Nephron (organoid): ENCODE data around the gene PNCK.
"Not testable (repeated sequence)": the region's sequence is repeated elsewhere in the genome, so short reads cannot be mapped to it uniquely, and the experiment has no call there.

Experiments used
- H3K27ac Mint-ChIP-seq, 3 experiments: 2 replicates each; pipeline ENCODE4 v1.8.0; 2020; ENCODE audit warnings: mixed read lengths in 3 of 3, mild to moderate bottlenecking in 2 of 3, moderate library complexity in 1 of 3
- H3K27me3 Mint-ChIP-seq: 2 replicates; pipeline ENCODE4 v1.8.0; 2021; ENCODE audit warnings: low read depth, mild to moderate bottlenecking, moderate library complexity, mixed read lengths
- H3K36me3 Mint-ChIP-seq: 2 replicates; pipeline ENCODE4 v1.8.0; 2020; ENCODE audit warnings: low read depth, mixed read lengths
- H3K4me1 Mint-ChIP-seq: 2 replicates; pipeline ENCODE4 v1.8.0; 2020; ENCODE audit warnings: mixed read lengths
- H3K4me3 Mint-ChIP-seq, 3 experiments: 2 replicates each; pipeline ENCODE4 v1.8.0; 2020; ENCODE audit warnings: mild to moderate bottlenecking in 3 of 3, mixed read lengths in 3 of 3, moderate library complexity in 2 of 3
- H3K9me3 Mint-ChIP-seq: 2 replicates; pipeline ENCODE4 v1.8.0; 2020; ENCODE audit warnings: mixed read lengths
- CTCF ChIP-seq, 3 experiments: fragments of 200-600 bp; sonication (generic); IDR thresholded peaks; one replicate each; pipeline ENCODE4 v1.5.0; 2021; ENCODE audit warnings: antibody characterized with exemption in 3 of 3; ENCODE audit not compliant: unreplicated experiment in 3 of 3

The PNCK gene

GRCh38 chrX:153704021-153704526 lies 30.5 kb upstream of the PNCK start:
- H3K9me3 Mint-ChIP-seq = peaks cover 16% of the 10 kb centered on the region
- H3K27ac Mint-ChIP-seq = no peak overlapping the region
- H3K27me3 Mint-ChIP-seq = no peaks in the 10 kb centered on the region
- peaks cover 34% of the 10 kb centered on the region for H3K4me1 Mint-ChIP-seq
- no peak for TF ChIP-seq CTCF (IDR thresholded peaks at IDR 0.05; ENCODE audit: unreplicated experiment in 3 of 3)
- H3K4me3 Mint-ChIP-seq = no peak overlapping the region
- H3K36me3 Mint-ChIP-seq = peaks cover 12% of the 10 kb centered on the region

GRCh38 chrX:153703036-153703370 lies 29.4 kb upstream of the PNCK start:
- TF ChIP-seq CTCF (IDR thresholded peaks at IDR 0.05; ENCODE audit: unreplicated experiment in 3 of 3) = no peak
- H3K36me3 Mint-ChIP-seq = peaks cover 14% of the 10 kb centered on the region
- peaks cover under 1% of the 10 kb centered on the region for H3K27me3 Mint-ChIP-seq
- H3K4me3 Mint-ChIP-seq = no peak overlapping the region
- H3K4me1 Mint-ChIP-seq = peaks cover 28% of the 10 kb centered on the region
- no peak overlapping the region for H3K27ac Mint-ChIP-seq
- peaks cover 20% of the 10 kb centered on the region for H3K9me3 Mint-ChIP-seq

GRCh38 chrX:153702336-153703035 lies 28.9 kb upstream of the PNCK start:
- Mint-ChIP-seq H3K27ac (no peak overlapping the region), H3K4me1 (peaks cover 28% of the 10 kb centered on the region), H3K4me3 (no peak overlapping the region), H3K36me3 (peaks cover 16% of the 10 kb centered on the region), H3K27me3 (peaks cover 4% of the 10 kb centered on the region), H3K9me3 (peaks cover 20% of the 10 kb centered on the region)
- no peak for TF ChIP-seq CTCF (IDR thresholded peaks at IDR 0.05; ENCODE audit: unreplicated experiment in 3 of 3)

- H3K9me3 Mint-ChIP-seq = peaks cover 20% of the 10 kb centered on the region
- H3K27ac Mint-ChIP-seq = no peak overlapping the region
- no peak overlapping the region for H3K4me3 Mint-ChIP-seq
- TF ChIP-seq CTCF (IDR thresholded peaks at IDR 0.05; ENCODE audit: unreplicated experiment in 3 of 3) = no peak
- peaks cover 20% of the 10 kb centered on the region for H3K36me3 Mint-ChIP-seq
- peaks cover 29% of the 10 kb centered on the region for H3K4me1 Mint-ChIP-seq
- H3K27me3 Mint-ChIP-seq = peaks cover 4% of the 10 kb centered on the region
These were observed 28.1 kb upstream of the PNCK start for GRCh38 chrX:153701706-153702105.

GRCh38 chrX:153700967-153701366 lies 27.4 kb upstream of the PNCK start:
- H3K4me3 Mint-ChIP-seq = no peak overlapping the region
- TF ChIP-seq CTCF (IDR thresholded peaks at IDR 0.05; ENCODE audit: unreplicated experiment in 3 of 3) = no peak
- H3K27ac Mint-ChIP-seq = no peak overlapping the region
- H3K36me3 Mint-ChIP-seq = peaks cover 17% of the 10 kb centered on the region
- H3K4me1 Mint-ChIP-seq = peaks cover 24% of the 10 kb centered on the region
- peaks cover 16% of the 10 kb centered on the region for H3K9me3 Mint-ChIP-seq
- peaks cover 4% of the 10 kb centered on the region for H3K27me3 Mint-ChIP-seq

GRCh38 chrX:153700376-153700945 lies 26.8 kb upstream of the PNCK start:
- H3K9me3 Mint-ChIP-seq = peaks cover 21% of the 10 kb centered on the region
- H3K4me1 Mint-ChIP-seq = peaks cover 21% of the 10 kb centered on the region
- H3K36me3 Mint-ChIP-seq = peaks cover 21% of the 10 kb centered on the region
- no peak for TF ChIP-seq CTCF (IDR thresholded peaks at IDR 0.05; ENCODE audit: unreplicated experiment in 3 of 3)
- peaks cover 4% of the 10 kb centered on the region for H3K27me3 Mint-ChIP-seq
- no peak overlapping the region for H3K27ac Mint-ChIP-seq
- H3K4me3 Mint-ChIP-seq = no peak overlapping the region

GRCh38 chrX:153699784-153700371 lies 26.3 kb upstream of the PNCK start:
- H3K27ac Mint-ChIP-seq, H3K27me3 Mint-ChIP-seq, H3K4me3 Mint-ChIP-seq: not testable (repeated sequence)
- Mint-ChIP-seq H3K9me3 (peaks cover 21% of the 10 kb centered on the region), H3K36me3 (peaks cover 21% of the 10 kb centered on the region), H3K4me1 (peaks cover 19% of the 10 kb centered on the region)

- Mint-ChIP-seq H3K9me3 (peaks cover 17% of the 10 kb centered on the region), H3K4me1 (peaks cover 14% of the 10 kb centered on the region), H3K36me3 (peaks cover 21% of the 10 kb centered on the region)
- H3K27ac Mint-ChIP-seq, H3K27me3 Mint-ChIP-seq, H3K4me3 Mint-ChIP-seq: not testable (repeated sequence)
These were observed 25.7 kb upstream of the PNCK start for GRCh38 chrX:153699210-153699783.
